ENCODE data around the gene ZNF316. TPM values are rescaled to one million over a fixed set of nuclear protein-coding genes. Genes with fewer than 3 reads are reported as not detected.

ZNF316 gene
- total and polyA plus RNA-seq, 7 donors = 3.6 to 49.6 (median 12.5) TPM

DNA sequence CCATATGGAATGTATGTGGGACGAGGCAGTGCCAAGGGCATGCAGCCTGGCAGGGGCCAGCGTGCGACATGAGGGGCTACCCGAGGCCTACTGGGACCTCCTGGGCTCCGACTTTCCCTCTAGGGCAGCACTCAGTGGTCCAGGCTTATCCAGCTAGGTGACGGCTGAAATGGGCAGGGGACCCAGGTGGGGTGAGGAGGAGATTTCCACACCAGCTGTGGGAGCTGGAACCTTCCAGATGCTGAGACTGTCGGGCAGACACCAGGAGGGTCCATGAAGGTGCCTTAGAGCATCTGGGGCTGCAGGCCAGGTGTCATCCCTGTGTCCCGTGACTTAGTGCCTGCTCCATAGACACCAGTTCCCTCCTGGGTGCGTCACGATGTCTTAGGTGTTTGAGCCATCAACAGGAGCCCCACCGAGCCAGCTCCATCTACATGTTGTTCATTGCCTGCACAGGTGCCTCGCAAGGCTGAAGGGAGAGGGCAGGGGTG is 13.4 kb downstream of the ZNF316 start:
- WGBS, 2 donors = 98% methylated on average over 12 of the region's 12 CpGs
- intact Hi-C loops (cut with DNase I) = no loop called here
- peaks cover 11 to 93% (median 40%) of the 10 kb centered on the region in 4 donors for H3K36me3 ChIP-seq
- no peaks in the 10 kb centered on the region for H3K27me3 ChIP-seq
- H3K4me3 ChIP-seq = no peak overlapping the region
- no peak for TF ChIP-seq POLR2A (IDR thresholded peaks at IDR 0.05)
- TF ChIP-seq POLR2AphosphoS5 (IDR thresholded peaks at IDR 0.05) = no peak
- TF ChIP-seq EP300 (IDR thresholded peaks at IDR 0.05) = no peak
- TF ChIP-seq, protein P1, sequence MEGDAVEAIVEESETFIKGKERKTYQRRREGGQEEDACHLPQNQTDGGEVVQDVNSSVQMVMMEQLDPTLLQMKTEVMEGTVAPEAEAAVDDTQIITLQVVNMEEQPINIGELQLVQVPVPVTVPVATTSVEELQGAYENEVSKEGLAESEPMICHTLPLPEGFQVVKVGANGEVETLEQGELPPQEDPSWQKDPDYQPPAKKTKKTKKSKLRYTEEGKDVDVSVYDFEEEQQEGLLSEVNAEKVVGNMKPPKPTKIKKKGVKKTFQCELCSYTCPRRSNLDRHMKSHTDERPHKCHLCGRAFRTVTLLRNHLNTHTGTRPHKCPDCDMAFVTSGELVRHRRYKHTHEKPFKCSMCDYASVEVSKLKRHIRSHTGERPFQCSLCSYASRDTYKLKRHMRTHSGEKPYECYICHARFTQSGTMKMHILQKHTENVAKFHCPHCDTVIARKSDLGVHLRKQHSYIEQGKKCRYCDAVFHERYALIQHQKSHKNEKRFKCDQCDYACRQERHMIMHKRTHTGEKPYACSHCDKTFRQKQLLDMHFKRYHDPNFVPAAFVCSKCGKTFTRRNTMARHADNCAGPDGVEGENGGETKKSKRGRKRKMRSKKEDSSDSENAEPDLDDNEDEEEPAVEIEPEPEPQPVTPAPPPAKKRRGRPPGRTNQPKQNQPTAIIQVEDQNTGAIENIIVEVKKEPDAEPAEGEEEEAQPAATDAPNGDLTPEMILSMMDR (IDR thresholded peaks at IDR 0.05) = no peak
- DNase-seq = peak; percentile 59
- no peaks in the 10 kb centered on the region for H3K4me1 ChIP-seq
- no peak overlapping the region for H3K27ac ChIP-seq
- H3K9me3 ChIP-seq = no peaks in the 10 kb centered on the region

DNA sequence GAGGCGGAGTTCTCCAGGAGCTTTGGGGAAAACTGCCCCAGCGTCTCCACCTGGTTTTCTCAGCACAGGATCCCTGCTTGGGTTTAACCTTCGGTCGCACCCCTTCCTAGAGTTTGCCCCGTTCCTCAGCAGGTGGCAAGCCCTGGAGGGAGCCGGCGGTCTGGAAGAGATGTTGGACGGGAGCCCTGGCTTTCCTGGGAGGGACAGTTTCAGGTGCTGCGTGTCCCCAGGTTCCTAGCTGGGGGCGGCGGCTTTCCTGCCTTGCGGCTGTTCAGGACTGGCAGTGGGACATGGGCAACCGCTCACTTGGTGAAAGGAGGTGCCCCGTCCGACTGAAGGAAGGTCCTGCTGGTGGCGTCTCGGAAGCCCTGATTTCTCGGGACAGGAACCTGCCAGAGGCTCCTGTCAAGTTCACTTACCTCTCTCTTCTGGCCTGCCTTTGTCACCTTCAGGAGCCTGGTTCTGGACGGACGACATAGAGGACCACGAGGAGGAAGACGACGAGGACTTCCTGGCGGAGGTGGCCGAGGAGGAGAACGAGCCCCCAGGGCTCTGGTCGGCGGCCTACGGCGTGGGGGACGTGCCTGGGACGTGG is 14.8 kb downstream of the ZNF316 start:
- no peaks in the 10 kb centered on the region for H3K27me3 ChIP-seq
- peak; percentile 60 for DNase-seq
- TF ChIP-seq POLR2A (IDR thresholded peaks at IDR 0.05) = no peak
- TF ChIP-seq, protein P1 (IDR thresholded peaks at IDR 0.05) = no peak
- no peak for TF ChIP-seq POLR2AphosphoS5 (IDR thresholded peaks at IDR 0.05)
- no peak for TF ChIP-seq EP300 (IDR thresholded peaks at IDR 0.05)
- 98% methylated on average over 32 of the region's 32 CpGs for WGBS, 2 donors
- no peaks in the 10 kb centered on the region for H3K4me1 ChIP-seq
- H3K36me3 ChIP-seq = peaks cover 11 to 80% (median 40%) of the 10 kb centered on the region in 4 donors
- H3K27ac ChIP-seq = no peak overlapping the region
- no peaks in the 10 kb centered on the region for H3K9me3 ChIP-seq
- no peak overlapping the region for H3K4me3 ChIP-seq
- intact Hi-C loops (cut with DNase I) = no loop called here

DNA sequence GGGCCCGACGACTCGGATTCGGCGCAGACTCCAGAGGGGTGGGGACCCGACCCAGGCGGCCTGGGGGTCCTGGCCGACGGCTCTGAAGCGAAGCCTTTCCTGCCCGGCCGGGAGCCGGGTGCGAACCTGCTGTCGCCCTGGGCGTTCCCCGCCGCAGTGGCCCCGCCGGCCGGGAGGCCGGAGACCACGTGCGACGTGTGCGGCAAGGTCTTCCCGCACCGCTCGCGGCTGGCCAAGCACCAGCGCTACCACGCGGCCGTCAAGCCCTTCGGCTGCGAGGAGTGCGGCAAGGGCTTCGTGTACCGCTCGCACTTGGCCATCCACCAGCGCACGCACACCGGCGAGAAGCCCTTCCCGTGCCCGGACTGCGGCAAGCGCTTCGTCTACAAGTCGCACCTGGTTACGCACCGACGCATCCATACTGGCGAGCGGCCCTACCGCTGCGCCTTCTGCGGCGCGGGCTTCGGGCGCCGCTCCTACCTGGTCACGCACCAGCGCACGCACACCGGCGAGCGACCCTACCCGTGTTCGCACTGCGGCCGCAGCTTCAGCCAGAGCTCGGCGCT is 15.4 kb downstream of the ZNF316 start:
- TF ChIP-seq, protein P1 (IDR thresholded peaks at IDR 0.05) = no peak
- TF ChIP-seq POLR2A (IDR thresholded peaks at IDR 0.05) = no peak
- DNase-seq = peak; percentile 48
- H3K27me3 ChIP-seq = no peaks in the 10 kb centered on the region
- no peaks in the 10 kb centered on the region for H3K4me1 ChIP-seq
- WGBS, 2 donors = 98% methylated on average over 75 of the region's 75 CpGs
- H3K4me3 ChIP-seq = no peak overlapping the region
- H3K27ac ChIP-seq = no peak overlapping the region
- no peaks in the 10 kb centered on the region for H3K9me3 ChIP-seq
- intact Hi-C loops (cut with DNase I) = no loop called here
- peaks cover 11 to 74% (median 38%) of the 10 kb centered on the region in 4 donors for H3K36me3 ChIP-seq

DNA sequence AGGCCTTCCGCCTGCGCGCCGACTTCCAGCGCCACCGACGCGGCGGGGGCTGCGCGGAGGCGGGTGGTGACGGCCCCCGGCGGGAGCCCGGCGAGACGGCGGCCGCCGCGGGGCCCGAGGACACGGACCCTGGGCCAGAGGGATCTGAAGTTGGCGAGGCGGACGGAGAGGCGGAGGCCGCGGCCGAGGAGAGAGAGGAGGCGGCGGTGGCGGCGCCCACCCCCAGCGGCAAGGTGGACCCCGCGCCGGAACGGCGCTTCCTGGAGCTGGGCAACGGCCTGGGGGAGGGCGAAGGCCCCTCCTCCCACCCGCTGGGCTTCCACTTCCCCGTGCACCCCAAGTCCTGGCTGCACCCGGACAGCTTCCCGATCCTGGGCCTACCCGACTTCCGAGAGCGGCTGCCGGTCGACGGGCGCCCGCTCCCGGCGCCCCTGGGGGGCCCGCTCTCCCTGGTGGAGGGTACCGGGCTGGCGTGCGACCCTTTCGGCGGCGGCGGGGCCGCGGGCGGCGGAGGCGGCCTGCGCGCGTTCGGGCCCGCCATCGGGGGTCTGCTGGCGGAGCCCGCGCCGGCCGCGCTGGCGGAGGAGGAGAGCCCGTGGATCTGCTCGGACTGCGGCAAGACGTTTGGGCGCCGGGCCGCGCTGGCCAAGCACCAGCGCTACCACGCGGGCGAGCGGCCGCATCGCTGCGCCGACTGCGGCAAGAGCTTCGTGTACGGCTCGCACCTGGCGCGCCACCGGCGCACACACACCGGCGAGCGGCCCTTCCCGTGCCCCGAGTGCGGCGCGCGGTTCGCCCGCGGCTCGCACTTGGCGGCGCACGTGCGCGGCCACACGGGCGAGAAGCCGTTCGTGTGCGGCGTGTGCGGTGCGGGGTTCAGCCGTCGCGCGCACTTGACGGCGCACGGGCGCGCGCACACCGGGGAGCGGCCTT is 16.2 kb downstream of the ZNF316 start:
- H3K27me3 ChIP-seq = no peaks in the 10 kb centered on the region
- peak; percentile 40 for DNase-seq
- no peaks in the 10 kb centered on the region for H3K4me1 ChIP-seq
- no peak overlapping the region for H3K27ac ChIP-seq
- no peaks in the 10 kb centered on the region for H3K9me3 ChIP-seq
- no peak for TF ChIP-seq POLR2A (IDR thresholded peaks at IDR 0.05)
- no peak for TF ChIP-seq EP300 (IDR thresholded peaks at IDR 0.05)
- TF ChIP-seq POLR2AphosphoS5 (IDR thresholded peaks at IDR 0.05) = no peak
- TF ChIP-seq, protein P1 (IDR thresholded peaks at IDR 0.05) = no peak
- intact Hi-C loops (cut with DNase I) = no loop called here
- H3K36me3 ChIP-seq = peaks cover 11 to 68% (median 35%) of the 10 kb centered on the region in 4 donors
- no peak overlapping the region for H3K4me3 ChIP-seq
- WGBS, 2 donors = 96 to 98% methylated on average over 146 of the region's 146 CpGs
